ENCODE data around the gene CCDC28B.

GRCh38 chr1:32199043-32199716, 1.2 kb upstream of the CCDC28B start:
- TF ChIP-seq CTCF (IDR thresholded peaks at IDR 0.05) (no peak), POLR2A (IDR thresholded peaks at IDR 0.05) (no peak)

Measured in tibial nerve (tissue), 3 donors.